WI38 (cell line): ENCODE measurements around the gene SLC6A18.
A peak's percentile ranks its signal among the peaks of the same experiment; 100 is the strongest.
"Not testable (repeated sequence)": the region's sequence is repeated elsewhere in the genome, so short reads cannot be mapped to it uniquely, and the experiment has no call there.

Source experiments
- H3K4me3 ChIP-seq: 2 replicates; pipeline ENCODE4 v1.5.1; 2011; ENCODE audit warnings: low read depth, mild to moderate bottlenecking, control low read depth, low read length
- TF ChIP-seq, protein P1 (sequence below): IDR thresholded peaks from 2 replicates; pipeline ENCODE4 v1.5.1; 2012; ENCODE audit warnings: low read depth, mild to moderate bottlenecking, control low read depth, low read length

SLC6A18 gene

DNA sequence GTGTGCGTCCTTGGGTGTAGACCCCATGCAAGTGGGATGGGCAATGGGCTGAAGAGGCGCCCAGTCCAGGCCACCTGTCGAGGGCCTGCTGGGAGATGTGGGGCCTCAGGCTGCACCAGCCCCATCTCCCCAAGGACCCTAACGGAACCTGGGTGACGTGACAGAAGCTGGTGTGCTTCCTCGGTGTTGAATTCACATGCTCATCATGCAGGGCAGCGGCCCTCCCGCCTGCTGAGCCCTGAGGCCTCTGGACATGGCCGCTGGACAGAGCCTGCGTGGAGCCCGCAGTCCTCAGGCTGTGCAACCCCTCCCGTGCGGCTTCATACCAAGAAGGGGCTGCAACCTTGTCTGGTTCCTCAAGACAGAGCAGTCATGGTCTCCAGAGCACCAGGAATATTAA is 42.9 kb downstream of the SLC6A18 start:
- TF ChIP-seq, protein P1, sequence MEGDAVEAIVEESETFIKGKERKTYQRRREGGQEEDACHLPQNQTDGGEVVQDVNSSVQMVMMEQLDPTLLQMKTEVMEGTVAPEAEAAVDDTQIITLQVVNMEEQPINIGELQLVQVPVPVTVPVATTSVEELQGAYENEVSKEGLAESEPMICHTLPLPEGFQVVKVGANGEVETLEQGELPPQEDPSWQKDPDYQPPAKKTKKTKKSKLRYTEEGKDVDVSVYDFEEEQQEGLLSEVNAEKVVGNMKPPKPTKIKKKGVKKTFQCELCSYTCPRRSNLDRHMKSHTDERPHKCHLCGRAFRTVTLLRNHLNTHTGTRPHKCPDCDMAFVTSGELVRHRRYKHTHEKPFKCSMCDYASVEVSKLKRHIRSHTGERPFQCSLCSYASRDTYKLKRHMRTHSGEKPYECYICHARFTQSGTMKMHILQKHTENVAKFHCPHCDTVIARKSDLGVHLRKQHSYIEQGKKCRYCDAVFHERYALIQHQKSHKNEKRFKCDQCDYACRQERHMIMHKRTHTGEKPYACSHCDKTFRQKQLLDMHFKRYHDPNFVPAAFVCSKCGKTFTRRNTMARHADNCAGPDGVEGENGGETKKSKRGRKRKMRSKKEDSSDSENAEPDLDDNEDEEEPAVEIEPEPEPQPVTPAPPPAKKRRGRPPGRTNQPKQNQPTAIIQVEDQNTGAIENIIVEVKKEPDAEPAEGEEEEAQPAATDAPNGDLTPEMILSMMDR = no peak
- H3K4me3 ChIP-seq = peak overlapping the region; percentile 55

DNA sequence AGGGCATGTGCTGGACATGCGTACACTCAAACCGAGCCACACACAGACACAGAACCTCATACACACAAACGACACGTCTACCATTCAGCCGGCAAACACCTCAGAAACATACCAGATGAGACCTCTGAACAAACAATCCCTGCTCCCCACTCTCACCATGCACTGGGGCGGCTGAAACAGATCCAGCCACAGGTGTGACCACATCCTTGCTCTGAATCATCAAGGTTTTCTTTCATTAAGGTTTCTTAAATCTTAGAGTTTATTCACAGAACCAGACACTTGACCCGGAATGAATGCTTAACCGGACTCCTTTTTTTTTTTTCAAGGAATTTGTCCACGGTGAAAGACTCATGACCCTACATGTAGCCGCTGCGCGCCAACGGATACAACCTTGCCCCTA is 43.5 kb downstream of the SLC6A18 start:
- H3K4me3 ChIP-seq = peak overlapping the region; percentile 55
- TF ChIP-seq, protein P1 = no peak

DNA sequence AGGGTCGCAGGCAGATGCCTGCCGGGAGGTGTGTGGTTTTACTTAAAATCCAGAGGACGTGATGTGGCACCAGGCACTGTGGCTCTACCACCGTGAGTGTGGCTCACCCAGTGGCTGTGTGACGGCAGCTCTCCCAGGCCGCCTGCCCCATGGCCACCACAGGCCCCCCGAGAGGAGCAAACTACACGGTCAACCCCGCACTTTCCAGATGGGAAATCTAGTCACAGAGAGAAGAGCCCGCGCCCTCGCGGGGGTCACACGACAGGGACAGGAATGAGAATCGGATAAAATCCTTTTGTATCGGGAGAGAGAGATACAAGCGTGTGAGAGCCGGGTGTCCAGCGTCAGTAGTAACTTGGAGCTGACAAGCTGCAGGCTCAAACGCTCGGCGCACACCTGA is 45.2 kb downstream of the SLC6A18 start:
- TF ChIP-seq, protein P1 = no peak
- no peak overlapping the region for H3K4me3 ChIP-seq

DNA sequence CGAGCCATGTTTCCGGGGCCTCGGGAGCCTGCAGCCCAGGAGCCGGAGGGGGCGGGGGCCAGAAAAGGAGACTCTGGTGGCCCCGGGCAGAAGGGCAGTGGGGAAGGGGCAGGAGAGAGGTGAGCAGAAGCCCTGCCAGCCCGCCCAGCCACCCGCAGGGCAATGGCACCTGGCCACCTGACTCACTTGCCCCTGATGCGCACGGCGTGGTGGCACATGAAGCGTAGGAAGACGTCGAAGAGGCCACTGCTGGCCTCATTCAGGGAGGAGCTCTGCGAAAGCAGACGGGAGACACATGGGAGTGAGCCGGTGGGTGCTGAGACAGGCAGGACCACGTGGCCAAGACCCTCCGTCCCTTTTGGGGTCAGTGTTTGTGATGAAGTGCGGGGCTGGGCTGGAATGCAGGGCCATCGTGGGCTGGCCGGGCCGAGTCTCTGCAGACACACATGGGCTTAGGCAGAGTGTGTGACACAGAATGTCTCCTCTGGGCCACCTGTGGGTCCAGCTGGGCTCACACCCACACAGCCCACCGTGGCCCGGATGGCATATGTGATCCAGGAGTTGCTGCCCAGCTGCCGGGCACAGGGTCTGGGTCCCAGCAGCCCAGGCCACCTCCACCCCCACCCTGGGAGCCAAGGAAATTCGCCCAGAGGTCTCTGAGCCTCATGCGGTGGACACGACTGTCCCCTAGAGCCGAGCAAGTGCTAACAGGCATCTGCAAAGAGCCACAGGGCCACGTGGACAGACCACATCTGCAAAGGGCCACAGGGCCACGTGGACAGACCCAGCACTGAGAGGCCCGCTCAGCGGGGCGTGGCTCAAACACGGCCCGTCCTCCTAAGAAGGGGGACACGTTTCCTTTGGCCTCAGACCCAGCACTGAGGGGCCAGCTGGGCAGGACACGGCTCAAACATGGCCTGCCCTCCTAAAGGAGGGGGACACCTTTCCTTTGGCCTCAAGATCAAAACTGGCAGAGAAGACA is 46.0 kb downstream of the SLC6A18 start:
- peak overlapping the region; percentile 46 for H3K4me3 ChIP-seq
- TF ChIP-seq, protein P1 = no peak

DNA sequence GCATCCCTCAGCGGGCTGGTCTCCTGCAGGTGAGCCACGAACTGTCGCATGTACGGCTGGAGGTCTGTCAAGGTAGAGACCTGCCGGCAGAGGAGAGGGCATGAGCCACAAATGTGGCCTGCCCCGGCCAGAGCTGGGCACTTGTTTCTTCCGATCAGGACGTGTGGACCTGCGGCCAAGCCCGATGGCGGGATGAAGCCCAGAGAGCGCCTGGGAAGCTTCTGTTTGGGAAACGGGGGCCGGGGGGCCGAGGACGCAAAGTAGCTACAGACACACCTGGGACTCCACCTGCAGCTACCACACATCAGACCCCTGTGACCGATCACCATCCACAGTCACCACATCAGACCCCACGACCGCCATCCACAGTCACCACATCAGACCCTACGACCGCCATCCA is 47.0 kb downstream of the SLC6A18 start:
- peak overlapping the region; percentile 59 for H3K4me3 ChIP-seq
- TF ChIP-seq, protein P1 = no peak

DNA sequence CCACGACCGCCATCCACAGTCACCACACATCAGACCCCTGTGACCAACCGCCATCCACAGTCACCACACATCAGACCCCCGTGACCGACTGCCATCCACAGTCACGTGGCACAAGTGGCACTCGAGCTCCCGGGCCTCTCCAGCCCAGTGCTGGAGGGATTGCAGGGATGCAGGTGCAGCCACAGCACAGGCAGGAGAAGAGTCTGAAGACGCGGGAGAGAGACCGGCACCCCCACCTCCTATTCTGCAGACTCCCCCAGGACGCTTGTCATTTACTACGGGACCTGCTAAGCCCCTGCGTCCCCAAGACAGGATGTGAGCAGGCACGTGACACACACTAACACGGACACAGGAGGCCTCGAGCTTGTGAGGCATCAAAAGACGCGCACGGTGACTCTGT is 48.6 kb downstream of the SLC6A18 start:
- no peak overlapping the region for H3K4me3 ChIP-seq
- TF ChIP-seq, protein P1 = no peak

DNA sequence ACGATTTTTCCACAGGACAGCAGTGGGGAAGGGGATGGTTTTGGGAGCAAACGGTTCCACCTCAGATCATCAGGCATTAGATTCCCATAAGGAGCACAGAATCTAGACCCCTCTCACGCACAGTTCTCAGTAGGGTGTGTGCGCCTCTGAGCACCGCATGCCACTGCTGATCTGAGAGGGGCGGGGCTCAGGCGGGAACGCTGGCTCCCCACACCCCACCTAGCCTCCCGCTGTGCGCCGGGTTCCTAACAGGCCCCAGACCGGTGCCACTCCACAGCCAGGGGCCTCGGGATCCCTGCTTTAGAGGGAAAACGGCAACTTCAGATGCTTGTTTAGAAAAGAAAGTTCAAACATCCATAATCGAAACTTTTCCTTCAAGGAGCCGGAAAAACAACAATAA is 49.3 kb downstream of the SLC6A18 start:
- TF ChIP-seq, protein P1 = no peak
- H3K4me3 ChIP-seq = no peak overlapping the region

DNA sequence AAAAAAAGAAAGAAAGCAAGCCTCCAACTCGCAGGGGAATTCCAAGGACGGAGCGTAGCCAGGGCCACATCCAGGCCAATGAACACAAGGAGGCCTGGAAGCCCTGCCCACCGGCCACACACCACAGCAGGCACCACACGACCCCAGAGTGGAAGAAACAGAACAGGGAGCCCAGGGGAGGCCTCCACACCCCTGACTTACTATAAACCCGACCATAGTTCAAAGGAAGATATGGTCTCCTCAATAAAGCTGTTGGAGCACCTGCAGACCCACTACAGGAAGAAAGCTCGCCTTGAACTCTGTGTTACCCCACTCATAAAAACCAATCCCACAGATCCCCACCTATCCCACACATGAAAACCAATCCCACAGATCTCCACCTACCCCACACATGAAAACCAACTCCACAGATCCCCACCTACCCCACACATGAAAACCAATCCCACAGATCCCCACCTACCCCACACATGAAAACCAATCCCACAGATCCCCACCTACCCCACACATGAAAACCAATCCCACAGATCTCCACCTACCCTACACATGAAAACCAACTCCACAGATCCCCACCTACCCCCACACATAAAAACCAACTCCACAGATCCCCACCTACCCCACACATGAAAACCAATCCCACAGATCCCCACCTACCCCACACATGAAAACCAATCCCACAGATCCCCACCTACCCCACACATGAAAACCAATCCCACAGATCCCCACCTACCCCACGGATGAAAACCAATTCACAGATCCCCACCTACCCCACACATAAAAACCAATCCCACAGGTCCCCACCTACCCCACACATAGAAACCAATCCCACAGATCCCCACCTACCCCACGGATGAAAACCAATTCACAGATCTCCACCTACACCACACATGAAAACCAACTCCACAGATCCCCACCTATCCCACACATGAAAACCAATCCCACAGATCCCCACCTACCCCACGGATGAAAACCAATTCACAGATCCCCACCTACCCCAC is 50.5 kb downstream of the SLC6A18 start:
- not testable (repeated sequence) for H3K4me3 ChIP-seq
